Spinal cord (tissue), 10 donors: ENCODE measurements around the gene UBASH3B. TPM values are rescaled to one million over a fixed set of nuclear protein-coding genes. Genes with fewer than 3 reads are reported as not detected.
"Not testable (repeated sequence)": the region's sequence is repeated elsewhere in the genome, so short reads cannot be mapped to it uniquely, and the experiment has no call there.

Experiments used
- DNase-seq, 6 donors: peaks; one replicate each; pipeline versions ENCODE4 v3.0.0 to v3.0.0-alpha.2; 2013 to 2015; ENCODE audit warnings: low spot score in 6 of 6, low read depth in 4 of 6
- H3K27ac ChIP-seq: one replicate; pipeline ENCODE4 v1.5.1; 2013; ENCODE audit warnings: low read depth, low read length, control low read depth
- H3K27me3 ChIP-seq: one replicate; pipeline ENCODE4 v1.6.1; 2013; ENCODE audit warnings: low read length; ENCODE audit not compliant: control insufficient read depth, insufficient read depth
- H3K36me3 ChIP-seq: one replicate; pipeline ENCODE4 v1.6.1; 2013; ENCODE audit warnings: low read length; ENCODE audit not compliant: control insufficient read depth, insufficient read depth
- H3K4me1 ChIP-seq: one replicate; pipeline ENCODE4 v1.6.1; 2013; ENCODE audit warnings: low read length; ENCODE audit not compliant: control insufficient read depth, insufficient read depth
- H3K4me3 ChIP-seq: one replicate; pipeline ENCODE4 v1.5.1; 2013; ENCODE audit warnings: low read depth, low read length, control low read depth
- H3K9me3 ChIP-seq: one replicate; pipeline ENCODE4 v1.6.1; 2013; ENCODE audit warnings: low read length; ENCODE audit not compliant: control insufficient read depth, insufficient read depth
- whole genome bisulfite sequencing: methylation state at CpG from one replicate; pipeline ENCODE4 v1.1.5; 2013; ENCODE audit warnings: missing lambda C conversion rate; ENCODE audit not compliant: insufficient coverage; 5-methylcytosine and 5-hydroxymethylcytosine counted together
- polyA plus RNA-seq, 2 donors: library from polyadenylated mRNA; unstranded; fragments of 120-200 nt; gene quantifications; one replicate each; pipeline ENCODE4 v1.2.1, GENCODE V29; 2013; ENCODE audit not compliant: insufficient read length in 2 of 2
- total RNA-seq, 2 donors: library from RNA; depleted of rRNA in 1 of 2; stranded (reverse); fragments of 120-200 nt in 1 of 2; fragments of >200 nt in 1 of 2; gene quantifications; one replicate each; pipeline versions ENCODE4 v1.2.3 to v1.2.4, GENCODE V29; 2013 to 2014
- donor health status: healthy.

UBASH3B gene
- total and polyA plus RNA-seq, 4 donors = 6.0 to 17.2 (median 9.6) TPM

DNA sequence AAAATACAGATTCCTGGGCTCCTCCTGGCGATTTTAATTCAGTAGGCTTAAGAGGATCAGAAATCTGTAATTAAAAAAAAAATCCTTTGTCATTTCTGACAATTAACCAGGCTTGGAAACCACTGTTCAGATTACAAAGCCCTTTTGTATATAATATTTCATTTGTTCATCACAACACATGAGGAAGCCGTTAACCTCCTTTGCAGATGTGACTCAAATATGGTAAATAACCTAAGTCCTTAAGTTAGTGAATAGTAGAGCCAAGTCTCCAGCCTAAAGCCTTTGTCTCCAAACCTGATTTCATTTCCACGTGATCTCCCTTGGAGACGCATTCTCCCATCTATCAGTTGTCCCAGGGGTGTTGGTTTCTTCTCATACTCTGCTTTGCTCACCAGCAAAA lies 67.6 kb downstream of the UBASH3B start:
- Histone ChIP-seq H3K27me3 (no peaks in the 10 kb centered on the region), H3K4me1 (peaks cover 14% of the 10 kb centered on the region), H3K27ac (no peak overlapping the region), H3K9me3 (no peaks in the 10 kb centered on the region), H3K36me3 (no peaks in the 10 kb centered on the region), H3K4me3 (no peak overlapping the region)
- no peak for DNase-seq
- WGBS = no CpG with 5 or more reads among the region's 4 CpGs

DNA sequence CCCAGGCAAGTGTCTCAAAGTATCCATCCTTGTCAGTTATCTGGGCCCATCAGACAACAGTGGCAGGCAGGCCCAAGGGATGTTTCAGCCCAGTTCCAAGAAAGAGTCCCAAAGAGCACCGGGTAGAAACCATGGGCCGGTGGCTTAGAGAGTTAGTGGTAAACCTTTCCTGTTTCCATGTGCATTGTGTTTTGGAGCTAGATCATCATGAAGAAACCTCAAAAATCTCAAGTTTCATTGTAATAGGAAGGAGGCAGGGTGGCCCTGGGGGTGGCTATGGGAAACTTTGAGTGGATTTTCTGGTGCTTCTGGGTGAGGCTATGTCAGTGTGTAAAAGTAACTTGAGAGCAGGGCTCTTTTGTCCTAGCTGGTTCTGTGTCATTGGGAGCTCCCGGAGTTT lies 68.1 kb downstream of the UBASH3B start:
- Histone ChIP-seq H3K4me1 (peaks cover 14% of the 10 kb centered on the region), H3K9me3 (no peaks in the 10 kb centered on the region), H3K27ac (no peak overlapping the region), H3K36me3 (no peaks in the 10 kb centered on the region), H3K4me3 (no peak overlapping the region), H3K27me3 (no peaks in the 10 kb centered on the region)
- 81% methylated on average over 2 of the region's 3 CpGs for WGBS
- DNase-seq = no peak

DNA sequence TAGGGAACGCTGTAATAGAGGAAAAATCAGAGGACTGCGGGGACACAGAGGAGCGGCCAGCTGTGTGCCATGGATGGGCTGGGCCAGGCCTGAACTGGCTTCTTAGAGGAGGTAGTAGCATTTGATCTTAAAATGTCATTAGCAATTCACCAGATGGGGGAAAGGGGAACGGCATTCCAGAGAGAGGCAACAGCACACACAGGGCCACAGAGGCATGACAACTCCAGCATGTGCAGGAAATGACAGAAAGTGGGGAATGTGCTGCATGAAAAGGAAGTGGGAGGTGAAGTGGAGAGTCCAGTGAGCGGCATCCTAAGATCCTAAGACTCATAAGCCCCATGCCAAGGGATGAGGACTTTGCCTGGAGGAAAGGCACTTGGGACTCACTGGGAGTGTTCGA lies 69.0 kb downstream of the UBASH3B start:
- no peak overlapping the region for H3K4me3 ChIP-seq
- H3K9me3 ChIP-seq = no peaks in the 10 kb centered on the region
- H3K27ac ChIP-seq = no peak overlapping the region
- no peaks in the 10 kb centered on the region for H3K36me3 ChIP-seq
- no peak for DNase-seq
- H3K4me1 ChIP-seq = peaks cover 17% of the 10 kb centered on the region
- 63% methylated on average over 4 of the region's 6 CpGs for WGBS
- no peaks in the 10 kb centered on the region for H3K27me3 ChIP-seq

DNA sequence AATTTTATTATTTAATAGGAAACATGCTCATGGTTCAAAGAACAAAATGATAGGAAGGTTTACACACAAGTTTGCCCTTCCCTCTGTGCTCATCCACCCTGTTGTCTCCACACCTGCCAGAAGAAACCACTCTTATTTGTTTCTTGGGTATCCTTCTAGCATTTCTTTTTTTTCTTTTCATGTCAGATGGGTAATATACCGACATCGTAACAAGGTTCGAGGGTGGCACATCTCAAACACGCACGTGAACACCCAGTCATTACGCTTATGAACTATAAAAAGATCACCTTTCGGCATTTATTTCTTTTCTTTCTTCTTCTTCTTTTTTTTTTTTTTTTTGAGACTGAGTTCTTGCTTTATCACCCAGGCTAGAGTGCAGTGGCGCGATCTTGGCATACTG lies 70.5 kb downstream of the UBASH3B start:
- Histone ChIP-seq H3K9me3 (no peaks in the 10 kb centered on the region), H3K36me3 (no peaks in the 10 kb centered on the region), H3K4me1 (peaks cover 17% of the 10 kb centered on the region), H3K27ac (no peak overlapping the region), H3K4me3 (no peak overlapping the region), H3K27me3 (no peaks in the 10 kb centered on the region)
- DNase-seq = no peak
- 90% methylated on average over 2 of the region's 9 CpGs for WGBS

DNA sequence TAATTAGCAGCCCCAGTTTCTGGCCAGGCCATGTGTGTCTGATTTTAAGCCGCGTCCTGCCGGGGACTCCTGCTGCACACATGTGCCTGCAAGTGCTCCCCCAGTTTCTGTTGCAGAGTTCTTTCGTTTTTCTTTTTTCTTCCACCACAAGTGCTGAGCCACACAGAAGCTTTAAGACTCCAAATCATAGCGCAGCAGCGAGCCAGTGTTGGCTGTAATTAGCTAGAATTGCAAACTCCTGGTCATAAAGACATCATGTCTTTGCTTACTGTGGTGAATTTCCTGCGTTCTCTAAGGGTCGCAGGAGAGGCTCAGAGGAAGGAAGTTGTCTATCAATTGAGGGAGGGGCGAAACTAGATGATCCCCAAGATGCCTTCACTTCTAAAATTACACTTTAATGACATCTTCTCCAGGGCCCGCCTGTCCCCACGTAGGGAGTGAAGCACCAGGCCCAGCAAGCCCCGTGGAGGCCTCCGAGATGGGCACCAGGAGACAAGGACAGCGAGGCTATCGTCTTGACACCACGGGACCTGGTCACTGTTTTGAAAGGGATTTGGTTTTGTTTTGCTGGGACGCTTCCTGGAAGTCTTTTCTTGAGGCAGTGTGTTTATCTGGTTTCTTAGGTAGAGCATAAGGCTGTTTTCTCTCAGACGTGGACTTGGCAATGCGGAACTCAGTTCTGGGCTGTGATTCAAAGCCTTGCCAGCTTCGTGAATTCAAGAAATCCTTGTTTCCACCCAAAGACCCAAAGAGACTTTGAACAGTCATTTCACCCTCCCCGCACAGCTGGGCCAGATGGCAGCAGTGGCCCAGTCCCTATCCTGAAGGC lies 71.8 kb downstream of the UBASH3B start:
- H3K27ac ChIP-seq = peak overlapping the region; percentile 62
- no peaks in the 10 kb centered on the region for H3K27me3 ChIP-seq
- 49% methylated on average over 13 of the region's 21 CpGs for WGBS
- H3K9me3 ChIP-seq = no peaks in the 10 kb centered on the region
- peak in 2 of 6 donors; percentile 57 to 81 for DNase-seq
- H3K36me3 ChIP-seq = no peaks in the 10 kb centered on the region
- H3K4me1 ChIP-seq = peaks cover 17% of the 10 kb centered on the region
- H3K4me3 ChIP-seq = no peak overlapping the region

DNA sequence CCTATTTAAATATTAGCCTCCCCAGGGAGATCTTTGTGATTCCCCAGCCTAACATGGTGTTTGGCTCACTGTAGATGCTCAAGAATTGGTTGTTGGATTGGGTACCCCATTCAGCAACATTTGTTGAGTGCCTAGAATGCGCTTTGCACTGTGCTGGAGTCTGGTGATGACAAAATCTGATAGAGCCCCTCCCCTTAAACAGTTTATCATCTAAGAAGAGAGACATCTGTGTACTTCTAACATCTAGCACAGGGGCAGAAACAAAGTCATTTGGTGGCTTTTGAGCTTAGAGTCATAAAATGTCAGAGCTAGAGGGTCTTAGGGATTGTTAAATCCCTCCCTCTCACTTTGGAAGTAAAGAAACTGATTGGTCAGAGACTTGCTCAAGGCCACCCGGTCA lies 73.0 kb downstream of the UBASH3B start:
- WGBS = 82% methylated on average over 2 of the region's 2 CpGs
- Histone ChIP-seq H3K4me1 (peaks cover 17% of the 10 kb centered on the region), H3K9me3 (no peaks in the 10 kb centered on the region), H3K27ac (no peak overlapping the region), H3K36me3 (no peaks in the 10 kb centered on the region), H3K4me3 (no peak overlapping the region), H3K27me3 (no peaks in the 10 kb centered on the region)
- no peak for DNase-seq

DNA sequence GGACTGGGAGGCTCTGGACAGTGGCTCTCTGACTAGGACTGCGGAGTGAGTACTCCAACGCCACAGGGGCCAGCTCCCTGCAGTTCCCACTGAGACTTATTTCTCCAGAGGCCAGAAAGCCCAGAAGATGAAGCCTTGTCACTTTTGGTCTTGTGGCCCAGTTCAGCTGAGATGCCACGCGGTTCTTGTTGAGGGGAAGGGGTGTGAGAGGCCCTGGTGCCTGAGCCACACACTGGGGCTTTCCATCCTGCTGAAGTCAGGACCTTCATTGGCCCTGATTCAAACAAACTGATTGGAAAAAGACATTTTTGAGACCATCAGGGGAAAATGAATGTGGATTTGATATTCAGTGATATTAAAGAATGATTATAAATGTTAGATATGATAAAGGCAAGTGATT lies 73.6 kb downstream of the UBASH3B start:
- Histone ChIP-seq H3K4me1 (peaks cover 17% of the 10 kb centered on the region), H3K27ac (no peak overlapping the region), H3K27me3 (no peaks in the 10 kb centered on the region), H3K9me3 (no peaks in the 10 kb centered on the region), H3K4me3 (no peak overlapping the region), H3K36me3 (no peaks in the 10 kb centered on the region)
- DNase-seq = no peak
- WGBS = 96% methylated on average over 4 of the region's 4 CpGs

DNA sequence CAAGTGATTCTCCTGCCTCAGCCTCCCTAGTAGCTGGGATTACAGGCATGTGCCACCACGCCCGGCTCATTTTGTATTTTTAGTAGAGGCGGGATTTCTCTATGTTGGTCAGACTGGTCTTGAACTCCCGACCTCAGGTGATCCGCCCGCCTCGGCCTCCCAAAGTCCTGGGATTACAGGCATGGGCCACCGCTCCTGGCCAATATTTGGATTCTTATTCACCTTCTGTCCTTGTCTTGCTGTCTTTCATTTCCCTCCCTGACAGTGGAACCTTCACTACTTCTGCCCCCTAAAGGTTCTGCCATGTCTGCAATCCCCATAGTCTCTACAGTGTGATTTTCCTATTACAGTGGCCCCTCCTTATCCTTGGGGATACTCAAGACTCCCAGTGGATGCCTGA lies 75.2 kb downstream of the UBASH3B start:
- H3K4me1 ChIP-seq = peaks cover 17% of the 10 kb centered on the region
- not testable (repeated sequence) for H3K36me3 ChIP-seq, DNase-seq, H3K27ac ChIP-seq, H3K9me3 ChIP-seq, H3K4me3 ChIP-seq, H3K27me3 ChIP-seq
- 100% methylated on average over 8 of the region's 8 CpGs for WGBS

DNA sequence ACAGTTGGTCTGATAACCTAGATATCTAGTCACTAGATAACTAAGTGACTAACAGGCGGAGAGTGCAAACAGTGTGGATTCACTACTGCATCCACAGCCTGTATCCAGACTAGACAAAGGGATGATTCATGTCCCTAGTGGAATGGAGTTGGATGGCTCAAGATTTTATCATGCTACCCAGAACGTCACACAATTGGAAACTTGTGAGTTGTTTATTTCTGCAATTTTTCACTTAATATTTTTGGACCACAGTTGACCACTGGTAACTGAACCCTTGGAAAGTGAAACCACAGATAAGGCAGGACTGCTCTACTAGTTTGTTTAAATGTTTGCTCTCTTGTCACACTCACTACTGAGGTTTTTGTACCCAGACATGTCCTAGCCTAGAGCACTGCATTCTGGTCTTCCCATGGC lies 76.0 kb downstream of the UBASH3B start:
- H3K27me3 ChIP-seq = no peaks in the 10 kb centered on the region
- no peak for DNase-seq
- peaks cover 17% of the 10 kb centered on the region for H3K4me1 ChIP-seq
- no peaks in the 10 kb centered on the region for H3K36me3 ChIP-seq
- 100% methylated on average over 1 of the region's 2 CpGs for WGBS
- H3K27ac ChIP-seq = no peak overlapping the region
- no peaks in the 10 kb centered on the region for H3K9me3 ChIP-seq
- no peak overlapping the region for H3K4me3 ChIP-seq
